Activated naive CD8-positive, alpha-beta T cell (primary cell): ENCODE measurements around the gene CATSPERD.

Experiments used
- H3K27ac Mint-ChIP-seq: one replicate; pipeline ENCODE4 v1.8.0; 2021; ENCODE audit warnings: mixed read lengths
- H3K27me3 Mint-ChIP-seq: one replicate; pipeline ENCODE4 v1.8.0; 2021; ENCODE audit warnings: mixed read lengths
- H3K36me3 Mint-ChIP-seq: one replicate; pipeline ENCODE4 v1.8.0; 2021; ENCODE audit warnings: mixed read lengths
- H3K4me1 Mint-ChIP-seq: one replicate; pipeline ENCODE4 v1.8.0; 2021; ENCODE audit warnings: low read depth, mixed read lengths
- H3K4me3 Mint-ChIP-seq: one replicate; pipeline ENCODE4 v1.8.0; 2021; ENCODE audit warnings: mild to moderate bottlenecking, mixed read lengths
- H3K9me3 Mint-ChIP-seq: one replicate; pipeline ENCODE4 v1.8.0; 2021; ENCODE audit warnings: low read depth, mixed read lengths

CATSPERD gene

DNA sequence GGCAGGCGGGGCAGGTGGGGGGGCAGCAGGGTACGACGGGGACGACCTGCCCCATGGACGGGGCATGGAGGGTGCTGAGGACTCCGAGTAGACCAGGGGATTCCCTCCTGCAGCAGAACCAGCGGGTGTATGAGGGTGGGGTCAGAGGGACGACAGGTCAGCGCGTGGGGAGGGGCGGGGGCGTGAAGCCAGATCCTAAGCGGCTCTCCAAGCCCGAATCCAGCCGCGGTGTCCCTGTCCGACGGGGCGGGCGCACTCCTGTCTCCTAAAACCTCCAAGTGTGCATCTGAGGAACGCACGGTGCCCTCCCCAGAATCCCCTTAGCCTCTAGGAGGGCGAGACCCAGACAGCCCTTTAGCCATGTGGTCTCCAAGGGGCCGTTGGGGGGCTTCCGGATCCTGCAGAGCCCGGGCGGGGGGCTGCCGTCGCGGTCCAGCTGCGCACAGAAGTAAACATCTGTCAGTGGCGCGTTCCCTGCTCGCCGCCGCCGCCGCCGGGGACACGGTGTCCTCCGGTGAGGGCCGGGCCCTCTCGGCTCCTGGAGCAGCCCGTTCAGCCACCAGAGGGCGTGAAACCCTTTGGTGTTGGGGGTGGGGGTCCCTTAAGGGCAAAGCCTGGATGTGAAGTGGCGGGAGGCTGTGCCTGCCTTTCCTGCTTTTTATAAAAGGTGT, 85.2 kb downstream of the CATSPERD start:
- H3K4me3 Mint-ChIP-seq = peak overlapping the region; percentile 42
- peaks cover 20% of the 10 kb centered on the region for H3K4me1 Mint-ChIP-seq
- H3K27ac Mint-ChIP-seq = peak overlapping the region; percentile 16
- H3K9me3 Mint-ChIP-seq = no peaks in the 10 kb centered on the region
- H3K36me3 Mint-ChIP-seq = no peaks in the 10 kb centered on the region
- H3K27me3 Mint-ChIP-seq = peaks cover 3% of the 10 kb centered on the region

GRCh38 chr19:5806133-5806489, 85.7 kb downstream of the CATSPERD start:
- H3K4me1 Mint-ChIP-seq = peaks cover 20% of the 10 kb centered on the region
- peaks cover 2% of the 10 kb centered on the region for H3K27me3 Mint-ChIP-seq
- H3K4me3 Mint-ChIP-seq = peak overlapping the region; percentile 42
- no peaks in the 10 kb centered on the region for H3K36me3 Mint-ChIP-seq
- no peak overlapping the region for H3K27ac Mint-ChIP-seq
- H3K9me3 Mint-ChIP-seq = no peaks in the 10 kb centered on the region

- Mint-ChIP-seq H3K27me3 (peaks cover under 1% of the 10 kb centered on the region), H3K27ac (no peak overlapping the region), H3K36me3 (no peaks in the 10 kb centered on the region), H3K4me1 (peaks cover 18% of the 10 kb centered on the region), H3K4me3 (peak overlapping the region; percentile 21), H3K9me3 (no peaks in the 10 kb centered on the region)
Measured at GRCh38 chr19:5806905-5807304, 86.5 kb downstream of the CATSPERD start.

GRCh38 chr19:5808120-5808816, 87.8 kb downstream of the CATSPERD start:
- Mint-ChIP-seq H3K27ac (no peak overlapping the region), H3K9me3 (no peaks in the 10 kb centered on the region), H3K36me3 (no peaks in the 10 kb centered on the region), H3K4me3 (no peak overlapping the region), H3K4me1 (peaks cover 10% of the 10 kb centered on the region), H3K27me3 (no peaks in the 10 kb centered on the region)

DNA sequence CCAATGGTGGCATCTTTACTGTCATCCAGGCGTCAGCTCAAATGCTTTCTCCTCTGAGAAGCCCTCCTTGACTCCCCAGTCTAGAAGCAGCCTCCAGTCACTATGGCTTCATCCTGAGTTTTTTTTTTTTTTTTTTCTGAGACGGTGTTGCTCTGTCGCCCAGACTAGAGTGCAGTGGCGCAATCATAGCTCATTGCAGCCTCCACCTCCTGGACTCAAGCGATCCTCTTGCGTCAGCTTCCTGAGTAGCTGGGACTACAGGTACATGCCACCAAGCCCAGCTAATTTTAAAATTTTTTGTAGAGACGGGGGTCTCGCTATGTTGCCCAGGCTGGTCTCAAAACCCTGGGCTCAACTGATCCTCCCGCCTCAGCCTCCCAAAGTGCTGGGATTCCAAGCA, 88.6 kb downstream of the CATSPERD start:
- no peaks in the 10 kb centered on the region for H3K9me3 Mint-ChIP-seq
- H3K4me3 Mint-ChIP-seq = no peak overlapping the region
- H3K4me1 Mint-ChIP-seq = peaks cover 5% of the 10 kb centered on the region
- no peaks in the 10 kb centered on the region for H3K36me3 Mint-ChIP-seq
- no peak overlapping the region for H3K27ac Mint-ChIP-seq
- H3K27me3 Mint-ChIP-seq = no peaks in the 10 kb centered on the region

GRCh38 chr19:5809469-5809868, 89.0 kb downstream of the CATSPERD start:
- no peaks in the 10 kb centered on the region for H3K27me3 Mint-ChIP-seq

DNA sequence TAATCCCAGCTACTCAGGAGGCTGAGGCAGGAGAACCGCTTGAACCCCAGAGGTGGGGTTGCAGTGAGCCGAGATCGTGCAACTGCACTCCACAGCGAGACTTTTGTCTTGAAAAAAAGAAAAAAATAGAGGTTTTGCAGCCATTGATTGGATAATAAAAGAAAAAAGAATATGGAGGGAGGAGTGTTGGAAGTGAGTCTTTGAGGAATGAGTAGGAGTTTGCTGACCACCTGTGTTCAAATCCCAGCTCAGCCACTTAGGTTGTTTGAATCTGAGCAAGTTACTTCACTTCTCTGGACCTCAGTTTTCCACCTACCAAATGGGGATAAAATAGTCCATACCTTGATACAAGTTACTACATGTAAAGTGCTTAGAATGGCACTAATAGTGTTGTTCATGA, 90.7 kb downstream of the CATSPERD start:
- Mint-ChIP-seq H3K27ac (no peak overlapping the region), H3K4me3 (no peak overlapping the region), H3K9me3 (no peaks in the 10 kb centered on the region), H3K4me1 (no peaks in the 10 kb centered on the region), H3K36me3 (no peaks in the 10 kb centered on the region), H3K27me3 (no peaks in the 10 kb centered on the region)

More at GRCh38 chr19:5809469-5809868, 89.0 kb downstream of the CATSPERD start:
- no peaks in the 10 kb centered on the region for H3K36me3 Mint-ChIP-seq
- no peaks in the 10 kb centered on the region for H3K9me3 Mint-ChIP-seq
- no peak overlapping the region for H3K4me3 Mint-ChIP-seq
- no peak overlapping the region for H3K27ac Mint-ChIP-seq
- peaks cover under 1% of the 10 kb centered on the region for H3K4me1 Mint-ChIP-seq

DNA sequence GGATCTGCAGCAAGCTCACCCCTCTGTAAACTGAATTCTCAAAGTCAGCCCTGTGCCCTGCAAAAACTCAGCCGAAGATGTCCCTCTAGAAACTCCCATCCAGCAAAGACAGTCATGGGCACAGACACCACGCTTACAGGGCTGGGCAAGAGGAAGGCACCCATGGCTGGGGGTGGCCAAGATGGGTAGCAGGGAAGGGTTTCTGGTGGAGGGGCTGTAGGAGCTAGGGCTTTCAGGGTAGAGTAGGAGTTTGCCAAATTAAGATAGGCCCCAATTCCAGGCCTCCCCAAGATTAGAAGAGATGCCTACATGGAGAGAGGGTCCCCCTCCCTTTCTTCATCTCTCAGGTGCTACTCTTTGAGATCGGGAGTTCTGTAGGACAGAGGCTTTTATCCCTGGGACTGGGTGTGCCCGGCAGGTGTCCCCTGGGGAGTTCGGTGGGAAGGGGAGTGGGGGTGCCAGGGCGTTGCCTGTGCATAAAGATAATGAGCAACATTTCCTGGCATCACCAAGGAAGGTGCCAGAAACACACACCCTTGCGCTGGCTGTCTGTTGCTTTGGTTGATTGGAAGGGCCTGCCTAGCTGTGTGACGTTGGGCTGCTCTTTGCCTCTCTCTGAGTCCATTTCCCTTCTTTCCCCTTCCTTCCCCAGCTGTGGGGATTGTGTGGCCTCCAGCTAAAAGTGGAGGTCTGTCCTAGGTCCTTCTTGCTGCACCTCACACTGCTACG, 93.8 kb downstream of the CATSPERD start:
- Mint-ChIP-seq H3K4me3 (no peak overlapping the region), H3K4me1 (no peaks in the 10 kb centered on the region), H3K27me3 (peaks cover 5% of the 10 kb centered on the region), H3K27ac (no peak overlapping the region), H3K36me3 (no peaks in the 10 kb centered on the region), H3K9me3 (no peaks in the 10 kb centered on the region)

DNA sequence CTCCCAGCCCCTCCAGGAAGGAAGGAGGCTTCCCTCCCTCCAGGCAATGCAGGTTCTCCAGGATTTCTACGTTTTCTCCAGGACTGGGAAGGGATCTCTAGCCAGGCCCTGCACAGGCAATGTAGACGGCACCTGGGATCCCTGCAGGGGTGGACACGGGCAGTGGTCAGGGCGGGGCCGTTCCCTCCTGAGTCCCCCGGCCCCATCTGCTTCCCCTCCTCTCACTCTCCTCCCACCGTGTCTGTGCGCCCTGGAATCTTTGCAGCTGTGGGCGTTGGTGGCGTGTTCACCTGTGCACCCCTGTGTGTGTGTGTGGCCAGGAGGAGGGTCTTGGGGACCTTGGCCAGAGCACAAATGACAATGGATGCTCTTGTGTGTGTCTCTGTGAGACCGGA, 94.4 kb downstream of the CATSPERD start:
- H3K4me3 Mint-ChIP-seq = no peak overlapping the region
- no peaks in the 10 kb centered on the region for H3K9me3 Mint-ChIP-seq
- H3K27me3 Mint-ChIP-seq = peaks cover 5% of the 10 kb centered on the region
- H3K36me3 Mint-ChIP-seq = no peaks in the 10 kb centered on the region
- no peaks in the 10 kb centered on the region for H3K4me1 Mint-ChIP-seq
- H3K27ac Mint-ChIP-seq = no peak overlapping the region

- Mint-ChIP-seq H3K27ac (no peak overlapping the region), H3K4me3 (no peak overlapping the region), H3K9me3 (no peaks in the 10 kb centered on the region), H3K36me3 (no peaks in the 10 kb centered on the region), H3K4me1 (no peaks in the 10 kb centered on the region), H3K27me3 (peaks cover 5% of the 10 kb centered on the region)
Measured at GRCh38 chr19:5817218-5817617, 96.8 kb downstream of the CATSPERD start.

DNA sequence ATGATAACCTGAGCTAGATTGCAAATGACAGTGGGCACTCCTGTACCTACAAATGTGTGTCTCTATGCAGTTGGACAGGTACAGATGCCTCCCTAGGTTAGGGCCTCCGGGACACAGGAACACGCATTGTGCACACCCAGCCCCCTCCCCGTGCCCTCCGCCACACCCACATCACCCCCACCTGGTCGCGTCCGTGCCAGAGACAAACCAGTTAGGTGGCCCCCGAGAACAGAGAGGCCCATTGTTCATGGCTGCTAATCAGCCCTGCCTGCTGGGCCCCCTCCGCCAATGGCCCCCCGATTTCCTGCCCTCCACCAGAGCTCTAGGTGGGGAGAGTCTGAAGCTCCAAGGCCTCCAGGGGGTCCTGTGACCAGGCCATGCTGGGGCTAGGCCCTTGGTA, 98.2 kb downstream of the CATSPERD start:
- Mint-ChIP-seq H3K9me3 (no peaks in the 10 kb centered on the region), H3K4me3 (no peak overlapping the region), H3K4me1 (no peaks in the 10 kb centered on the region), H3K36me3 (no peaks in the 10 kb centered on the region), H3K27me3 (peaks cover 5% of the 10 kb centered on the region), H3K27ac (no peak overlapping the region)

GRCh38 chr19:5820785-5821184, 100.3 kb downstream of the CATSPERD start:
- H3K4me1 Mint-ChIP-seq = no peaks in the 10 kb centered on the region
- no peaks in the 10 kb centered on the region for H3K9me3 Mint-ChIP-seq
- H3K36me3 Mint-ChIP-seq = no peaks in the 10 kb centered on the region
- peaks cover 5% of the 10 kb centered on the region for H3K27me3 Mint-ChIP-seq
- no peak overlapping the region for H3K27ac Mint-ChIP-seq
- H3K4me3 Mint-ChIP-seq = no peak overlapping the region

GRCh38 chr19:5821521-5822180, 101.2 kb downstream of the CATSPERD start:
- Mint-ChIP-seq H3K9me3 (no peaks in the 10 kb centered on the region), H3K27ac (no peak overlapping the region), H3K36me3 (no peaks in the 10 kb centered on the region), H3K4me3 (no peak overlapping the region), H3K4me1 (peaks cover 2% of the 10 kb centered on the region), H3K27me3 (peaks cover 5% of the 10 kb centered on the region)

DNA sequence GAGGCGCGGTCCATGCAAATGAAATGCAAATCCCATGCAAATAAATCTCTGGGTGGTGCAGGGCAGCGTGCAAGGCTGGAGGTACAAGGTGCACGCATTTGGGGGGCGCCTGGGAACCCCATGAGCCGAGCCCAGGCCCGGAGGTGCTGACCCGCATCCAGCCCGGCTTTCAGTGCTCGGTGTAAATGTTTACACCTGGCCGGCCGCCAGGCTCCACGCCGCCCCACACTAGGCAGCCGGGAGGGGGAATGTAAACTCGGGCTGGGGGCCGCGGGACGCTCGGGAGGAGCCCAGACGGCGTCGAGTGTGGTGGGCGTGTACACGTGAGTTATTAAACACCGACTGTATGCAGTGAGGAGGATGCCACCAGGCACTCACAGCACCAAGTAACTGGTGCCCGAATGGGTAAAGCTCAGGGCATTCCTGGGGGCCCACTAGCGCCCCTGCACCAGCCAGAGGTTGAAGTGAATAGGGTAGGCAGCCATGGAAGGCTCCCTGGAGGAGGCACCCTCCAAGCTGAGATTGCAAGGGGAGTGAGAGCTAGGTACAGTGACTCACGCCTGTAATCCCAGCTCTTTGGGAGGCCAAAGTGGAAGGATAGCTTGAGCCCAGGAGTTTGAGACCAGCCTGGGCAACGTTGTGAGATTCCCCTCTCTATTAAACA, 101.9 kb downstream of the CATSPERD start:
- Mint-ChIP-seq H3K4me1 (peaks cover 7% of the 10 kb centered on the region), H3K4me3 (no peak overlapping the region), H3K27ac (no peak overlapping the region), H3K27me3 (peaks cover 5% of the 10 kb centered on the region), H3K9me3 (no peaks in the 10 kb centered on the region), H3K36me3 (no peaks in the 10 kb centered on the region)
